Erythroblast (primary cell): Measurements from ENCODE around the gene CTNNA1.

Experiments used
- GATA1 ChIP-seq: IDR thresholded peaks from 2 replicates; pipeline ENCODE4 v1.6.1; 2011; ENCODE audit warnings: low read depth, mild to moderate bottlenecking, control low read depth, low read length, moderate library complexity
- POLR2A ChIP-seq: IDR thresholded peaks from 2 replicates; pipeline ENCODE4 v1.6.1; 2011; ENCODE audit warnings: mild to moderate bottlenecking, low read length

DNA sequence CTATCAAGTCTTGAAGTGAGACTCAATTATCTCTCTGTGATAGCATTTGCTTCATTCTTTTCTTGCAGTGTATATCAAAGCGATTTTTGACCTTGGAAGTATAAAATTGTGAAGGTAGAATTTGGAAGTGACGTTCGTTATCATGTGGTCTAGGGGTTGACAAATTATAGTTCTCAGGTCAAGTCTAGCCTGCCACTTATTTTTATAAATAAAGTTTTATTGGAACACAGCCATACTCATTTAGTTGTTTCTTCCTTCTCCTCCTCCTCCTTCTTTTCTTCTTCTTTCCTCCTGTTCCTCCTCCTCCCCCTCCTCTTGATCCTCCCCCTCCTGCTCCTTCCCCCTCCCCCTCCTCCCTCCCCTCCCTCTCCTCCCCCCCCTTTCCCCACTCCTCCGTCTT lies 83.9 kb downstream of the CTNNA1 start:
- TF ChIP-seq POLR2A (no peak), GATA1 (no peak)
